ENCODE data around the gene PLXNA4.

PLXNA4 gene

GRCh38 chr7:132221356-132221755, 354.9 kb downstream of the PLXNA4 start:
- no peak for DNase-seq

GRCh38 chr7:132220060-132220459, 356.2 kb downstream of the PLXNA4 start:
- DNase-seq = no peak

- DNase-seq = no peak
Measured at GRCh38 chr7:132218876-132219275, 357.4 kb downstream of the PLXNA4 start.

- DNase-seq = no peak
Measured at GRCh38 chr7:132216847-132217525, 359.3 kb downstream of the PLXNA4 start.

- DNase-seq = no peak
Measured at GRCh38 chr7:132214452-132214851, 361.8 kb downstream of the PLXNA4 start.

- no peak for DNase-seq
Measured at GRCh38 chr7:132213583-132213982, 362.7 kb downstream of the PLXNA4 start.

GRCh38 chr7:132211971-132212370, 364.3 kb downstream of the PLXNA4 start:
- DNase-seq = no peak

GRCh38 chr7:132210821-132211220, 365.4 kb downstream of the PLXNA4 start:
- DNase-seq = no peak

- no peak for DNase-seq
Measured at GRCh38 chr7:132207782-132208181, 368.5 kb downstream of the PLXNA4 start.

GRCh38 chr7:132207211-132207610, 369.1 kb downstream of the PLXNA4 start:
- DNase-seq = no peak

GRCh38 chr7:132206594-132206993, 369.7 kb downstream of the PLXNA4 start:
- no peak for DNase-seq

- DNase-seq = no peak
Measured at GRCh38 chr7:132205509-132205908, 370.8 kb downstream of the PLXNA4 start.

- DNase-seq = no peak
Measured at GRCh38 chr7:132203021-132203420, 373.2 kb downstream of the PLXNA4 start.

GRCh38 chr7:132202541-132202940, 373.7 kb downstream of the PLXNA4 start:
- no peak for DNase-seq

- DNase-seq = no peak
Measured at GRCh38 chr7:132200141-132200540, 376.1 kb downstream of the PLXNA4 start.

GRCh38 chr7:132199626-132200025, 376.6 kb downstream of the PLXNA4 start:
- DNase-seq = no peak

GRCh38 chr7:132197772-132198171, 378.5 kb downstream of the PLXNA4 start:
- no peak for DNase-seq

GRCh38 chr7:132193898-132194297, 382.4 kb downstream of the PLXNA4 start:
- DNase-seq = no peak

- DNase-seq = no peak
Measured at GRCh38 chr7:132192809-132193208, 383.5 kb downstream of the PLXNA4 start.

- no peak for DNase-seq
Measured at GRCh38 chr7:132191418-132191817, 384.9 kb downstream of the PLXNA4 start.

GRCh38 chr7:132190683-132191082, 385.6 kb downstream of the PLXNA4 start:
- no peak for DNase-seq

GRCh38 chr7:132189881-132190280, 386.4 kb downstream of the PLXNA4 start:
- no peak for DNase-seq

GRCh38 chr7:132187869-132188789, 388.1 kb downstream of the PLXNA4 start:
- DNase-seq = no peak

GRCh38 chr7:132187391-132187790, 388.9 kb downstream of the PLXNA4 start:
- no peak for DNase-seq
